GM19372 (cell line): ENCODE measurements around the gene LMBR1.
"Not testable (repeated sequence)": the region's sequence is repeated elsewhere in the genome, so short reads cannot be mapped to it uniquely, and the experiment has no call there.

ENCODE experiments used
- ATAC-seq: cut with Tn5 transposase; IDR thresholded peaks from one replicate; pipeline ENCODE4 v1.9.1; 2021; ENCODE audit warnings: mild to moderate bottlenecking, low read depth, moderate library complexity; ENCODE audit not compliant: unreplicated experiment

The LMBR1 gene

DNA sequence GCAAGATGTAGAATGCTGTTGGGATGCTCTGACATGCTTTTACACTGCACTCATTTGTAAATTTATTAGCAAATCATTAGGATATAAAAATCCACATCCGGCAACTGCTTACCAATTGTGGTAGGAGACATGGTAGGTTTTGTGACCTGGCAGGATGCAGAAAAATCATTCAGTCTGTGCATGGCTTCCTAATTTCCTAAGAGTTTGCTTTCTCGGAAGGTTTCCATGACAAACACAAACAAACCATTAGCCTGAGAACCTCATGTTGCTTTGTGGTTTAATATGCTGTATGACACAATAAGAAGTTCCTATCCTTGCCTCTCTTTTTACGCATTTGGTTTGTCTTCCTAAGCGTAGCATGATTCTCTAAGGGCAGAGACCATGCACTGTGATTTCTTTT, 14.7 kb upstream of the LMBR1 start:
- ATAC-seq = no peak

DNA sequence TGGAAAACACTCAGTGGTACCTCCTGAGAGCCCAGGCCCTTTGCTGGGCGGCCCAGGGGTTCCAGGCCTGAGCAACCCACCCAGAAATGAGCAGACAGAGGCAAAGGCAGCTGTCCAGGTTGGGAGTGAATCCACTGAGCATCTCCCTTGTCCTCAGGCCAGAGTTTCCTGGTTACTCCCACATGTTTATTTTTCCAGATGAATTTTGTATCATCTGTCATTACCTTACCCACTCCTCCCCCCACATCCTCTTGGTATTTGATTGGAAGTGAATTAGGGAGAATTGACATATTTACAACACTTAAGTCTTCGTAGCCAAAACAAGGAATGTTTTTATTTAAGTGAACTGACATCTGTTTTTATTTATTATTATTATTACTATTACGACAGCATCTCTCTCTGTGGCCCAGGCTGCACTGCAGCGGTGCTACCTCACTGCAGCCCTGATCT, 13.2 kb upstream of the LMBR1 start:
- ATAC-seq = no peak

DNA sequence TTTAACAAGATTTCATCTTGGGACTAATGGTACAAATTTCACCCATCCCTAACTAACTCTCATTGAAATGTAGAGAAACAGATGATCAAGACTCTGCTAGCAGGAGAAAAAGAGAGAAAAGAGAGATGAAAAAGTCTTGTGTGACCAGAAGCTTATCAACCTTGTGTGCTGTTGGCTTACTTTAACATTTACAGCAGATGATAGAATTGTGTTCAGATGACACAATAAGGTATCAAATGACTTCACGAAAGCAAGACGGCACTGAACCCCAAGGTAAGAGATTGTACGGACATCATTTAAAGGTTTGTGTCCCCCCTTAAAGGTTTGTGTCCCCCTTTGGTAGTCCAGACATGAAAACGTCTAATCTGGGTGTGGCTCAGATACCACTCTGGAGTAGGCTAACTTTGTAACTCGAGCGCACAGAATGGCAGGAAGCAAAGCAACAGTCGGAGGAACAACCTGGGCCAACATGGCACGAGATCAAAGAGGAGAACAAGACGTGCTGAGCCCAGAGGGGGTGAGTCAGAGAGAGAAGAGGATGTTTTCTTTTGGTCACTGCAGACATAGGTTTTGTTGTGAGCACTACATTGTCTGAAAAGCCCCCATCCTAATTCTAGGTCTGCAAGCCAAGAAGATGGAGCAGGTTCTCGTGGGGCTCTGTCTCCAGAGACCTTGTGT, 10.4 kb upstream of the LMBR1 start:
- ATAC-seq = no peak

- ATAC-seq = not testable (repeated sequence)
Observed at GRCh38 chr7:156900093-156900492, 7.1 kb upstream of the LMBR1 start.

- no peak for ATAC-seq
Observed at GRCh38 chr7:156898938-156899337, 6.0 kb upstream of the LMBR1 start.

DNA sequence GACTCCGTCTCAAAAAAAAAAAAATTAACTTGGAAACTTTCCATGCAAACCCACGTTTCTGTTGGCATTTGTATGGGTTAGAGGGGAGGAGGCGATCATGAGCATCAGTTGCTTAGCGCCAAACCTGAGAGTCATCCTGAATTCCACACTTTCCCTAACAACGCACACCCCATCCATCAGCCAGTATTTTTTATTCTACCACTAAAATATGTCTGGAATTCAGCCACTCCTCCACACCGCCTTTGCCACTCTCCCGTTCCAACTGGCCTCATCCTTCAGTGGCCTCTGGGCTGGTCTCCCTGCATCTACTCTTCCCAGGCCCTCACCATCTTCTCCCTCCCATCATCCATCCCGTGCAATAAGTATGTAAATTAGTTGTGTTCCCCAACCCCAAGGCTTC, 4.7 kb upstream of the LMBR1 start:
- ATAC-seq = no peak

- no peak for ATAC-seq
Observed at GRCh38 chr7:156896388-156897022, 3.5 kb upstream of the LMBR1 start.

DNA sequence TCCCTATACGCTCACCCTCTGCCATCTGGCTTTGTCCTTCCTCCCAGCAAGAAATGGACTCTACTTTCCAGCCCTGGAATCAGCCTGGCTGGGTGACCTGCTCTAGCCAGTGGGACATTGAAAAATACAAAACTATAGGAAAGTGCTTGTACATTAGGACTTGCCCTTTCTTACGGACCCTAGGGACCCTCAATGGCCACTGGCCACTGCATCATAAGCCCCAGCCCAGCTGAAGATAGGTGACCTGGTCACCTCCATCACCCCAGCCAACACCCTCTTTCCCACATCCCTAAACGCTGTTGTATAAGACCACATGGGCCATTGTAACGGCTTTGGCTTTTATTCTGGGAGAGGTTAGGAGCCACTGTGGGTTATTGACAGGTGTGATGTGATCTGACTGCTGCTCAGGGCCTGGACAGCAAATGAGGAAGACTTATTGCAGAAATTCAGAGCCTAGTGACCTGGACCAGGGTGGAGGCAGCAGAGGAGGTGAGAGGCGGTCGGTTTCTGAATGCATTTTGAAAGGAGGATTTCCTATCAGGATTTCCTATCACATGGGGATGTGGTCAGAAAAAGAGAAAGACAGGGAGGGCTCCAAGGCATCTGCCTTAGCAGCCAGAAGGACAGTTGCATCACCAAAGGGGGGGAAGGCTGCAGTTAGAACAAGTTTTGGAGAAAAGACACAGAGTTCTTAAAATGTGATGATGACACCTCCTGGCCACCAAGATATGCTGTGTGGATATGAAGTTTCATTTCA, 2.2 kb upstream of the LMBR1 start:
- ATAC-seq = no peak

DNA sequence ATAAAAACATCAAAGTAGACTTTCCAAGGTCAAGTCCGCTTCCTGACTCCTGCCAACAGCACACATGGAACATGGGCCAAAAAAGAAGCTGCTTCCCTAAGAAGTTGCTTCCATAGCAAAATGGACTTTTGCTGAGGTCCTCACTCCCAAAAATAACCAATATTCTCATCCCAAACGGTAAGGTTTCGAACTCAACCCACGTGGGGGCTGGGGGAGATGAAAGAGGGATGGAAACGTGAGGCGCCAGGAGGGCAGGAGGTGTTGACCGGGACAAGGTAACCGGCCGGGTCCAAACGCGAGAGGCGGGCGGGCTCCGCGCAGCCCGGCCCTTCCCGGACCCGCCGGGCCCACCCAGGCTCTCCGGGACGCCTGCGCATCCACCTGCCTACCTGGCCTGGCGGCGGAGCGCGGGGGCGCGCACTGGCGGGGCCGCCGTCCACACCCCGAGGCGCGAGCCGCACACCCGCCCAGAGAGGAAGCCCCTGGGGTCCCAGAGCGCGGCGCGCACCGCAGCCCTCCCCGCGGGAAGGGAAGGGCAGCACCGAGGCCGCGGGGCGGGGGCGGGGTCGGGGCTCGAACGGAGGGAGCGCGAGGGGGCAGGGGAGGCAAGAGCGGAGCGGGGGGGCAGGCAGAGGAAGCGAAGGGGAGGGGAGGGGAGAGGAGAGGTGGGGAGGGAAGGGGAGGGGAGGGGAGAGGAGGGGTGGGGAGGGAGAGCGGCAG, 742 bp downstream of the LMBR1 start:
- ATAC-seq = peak; percentile 22

GRCh38 chr7:156889746-156890145, 3.2 kb downstream of the LMBR1 start:
- no peak for ATAC-seq

GRCh38 chr7:156889089-156889488, 3.9 kb downstream of the LMBR1 start:
- ATAC-seq = no peak

GRCh38 chr7:156886020-156886795, 6.8 kb downstream of the LMBR1 start:
- no peak for ATAC-seq

- no peak for ATAC-seq
Observed at GRCh38 chr7:156881679-156882078, 11.3 kb downstream of the LMBR1 start.

DNA sequence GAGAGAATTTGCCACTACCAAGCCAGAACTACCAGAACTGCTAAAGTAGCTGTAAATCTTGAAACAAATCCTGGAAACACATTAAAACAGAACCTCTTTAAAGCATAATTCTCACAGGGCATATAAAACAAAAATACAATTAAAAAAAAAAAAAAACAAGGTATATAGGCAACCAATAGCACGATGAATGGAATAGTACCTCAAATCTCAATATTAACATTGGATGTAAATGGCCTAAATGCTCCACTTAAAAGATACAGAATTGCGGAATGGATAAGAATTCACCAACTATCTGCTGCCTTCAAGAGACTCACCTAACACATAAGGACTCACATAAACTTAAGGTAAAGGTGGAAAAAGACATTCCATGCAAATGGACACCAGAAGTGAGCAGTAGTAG, 17.2 kb downstream of the LMBR1 start:
- no peak for ATAC-seq

DNA sequence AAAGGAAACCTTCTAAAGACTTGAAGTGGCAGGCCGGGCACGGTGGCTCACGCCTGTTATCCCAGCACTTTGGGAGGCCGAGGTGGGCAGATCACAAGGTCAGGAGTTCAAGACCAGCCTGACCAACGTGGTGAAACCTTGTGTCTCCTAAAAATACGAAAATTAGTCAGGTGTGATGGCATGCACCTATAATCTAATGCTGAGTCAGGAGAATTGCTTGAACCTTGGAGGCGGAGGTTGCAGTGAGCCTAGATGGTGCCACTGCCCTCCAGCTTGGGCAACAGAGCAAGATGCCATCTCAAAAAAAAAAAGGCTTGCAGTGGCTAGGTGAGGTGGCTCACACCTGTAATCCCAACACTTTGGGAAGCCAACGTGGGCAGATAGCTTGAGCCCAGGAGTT, 24.6 kb downstream of the LMBR1 start:
- not testable (repeated sequence) for ATAC-seq

DNA sequence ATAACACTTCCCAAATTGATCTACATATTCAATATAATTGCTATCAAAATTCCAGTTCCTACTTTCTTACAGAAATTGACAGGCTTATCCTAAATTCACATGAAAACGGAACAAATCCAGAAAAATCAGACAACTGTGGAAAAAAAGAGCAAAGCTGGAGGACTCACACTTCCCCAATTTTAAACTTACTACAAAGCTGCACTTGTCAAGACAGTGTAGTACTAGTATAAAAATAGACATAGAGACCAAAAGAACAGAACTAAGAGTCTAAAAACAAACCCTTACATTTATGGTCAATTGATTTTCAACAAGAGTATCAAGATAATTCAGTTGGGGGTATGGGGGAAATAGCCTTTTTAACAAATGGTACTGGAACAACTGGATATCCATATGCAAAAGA, 27.5 kb downstream of the LMBR1 start:
- ATAC-seq = no peak

DNA sequence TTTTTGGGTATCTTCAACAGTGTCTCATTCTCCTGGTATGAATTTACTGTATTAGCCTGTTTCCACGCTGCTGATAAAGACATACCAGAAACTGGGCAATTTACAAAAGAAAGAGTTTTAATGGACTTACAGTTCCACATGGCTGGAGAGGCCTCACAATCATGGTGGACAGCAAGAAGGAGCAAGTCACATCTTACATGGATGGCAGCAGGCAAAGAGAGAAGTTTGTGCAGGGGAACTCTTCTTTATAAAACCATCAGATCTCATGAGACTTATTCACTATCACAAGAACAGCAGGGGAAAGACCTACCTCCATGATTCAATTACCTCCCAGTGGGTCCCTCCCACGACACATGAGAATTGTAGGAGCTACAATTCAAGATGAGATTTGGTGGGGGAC, 31.0 kb downstream of the LMBR1 start:
- ATAC-seq = not testable (repeated sequence)

GRCh38 chr7:156861212-156861611, 31.8 kb downstream of the LMBR1 start:
- ATAC-seq = no peak

- not testable (repeated sequence) for ATAC-seq
Observed at GRCh38 chr7:156860099-156860498, 32.9 kb downstream of the LMBR1 start.

- ATAC-seq = no peak
Observed at GRCh38 chr7:156858523-156858922, 34.5 kb downstream of the LMBR1 start.
